Astrocyte of the cerebellum (primary cell): ENCODE data around the gene INPP5D.
"Not testable (repeated sequence)": the region's sequence is repeated elsewhere in the genome, so short reads cannot be mapped to it uniquely, and the experiment has no call there.

Source experiments
- DNase-seq: peaks from one replicate; pipeline ENCODE4 v3.0.0-alpha.2; 2011; ENCODE audit warnings: low read depth
- H3K4me3 ChIP-seq: 2 replicates; pipeline ENCODE4 v1.5.1; 2011; ENCODE audit warnings: mild to moderate bottlenecking, low read depth, low read length, moderate library complexity
- in situ Hi-C: cut with HindIII; loops from 2 replicates; pipeline ENCODE4 v1.10.0; 2017; ENCODE audit warnings: low sequenced_read_pairs
- TF ChIP-seq, protein P1 (sequence below): IDR thresholded peaks from 2 replicates; pipeline ENCODE4 v1.5.1; 2012; ENCODE audit warnings: low read length, low read depth, moderate library complexity, mild to moderate bottlenecking; ENCODE audit errors: missing control alignments

The INPP5D gene

DNA sequence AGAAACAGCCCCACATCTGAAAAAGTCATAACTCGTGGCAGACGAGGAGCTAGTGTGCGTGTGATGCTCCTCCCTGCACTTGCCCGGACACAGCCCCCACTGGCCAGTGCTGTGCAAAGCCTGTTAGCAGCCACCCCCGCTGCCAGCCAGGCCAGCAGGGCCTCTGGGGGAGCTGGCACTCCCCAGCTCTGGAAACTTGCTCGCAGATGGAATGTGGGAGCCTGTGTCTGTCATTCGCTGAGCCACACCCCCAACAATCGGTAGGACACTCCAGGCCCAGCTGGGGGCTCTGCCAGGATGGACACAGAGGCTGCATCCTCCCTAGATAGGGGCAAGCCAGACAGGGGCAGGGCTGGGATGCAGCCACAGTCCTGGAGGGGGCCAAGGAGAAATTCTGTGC, 128.9 kb downstream of the INPP5D start:
- in situ Hi-C loops = loop anchor here (10.0 kb wide), 1 partner anchor 84 kb away; no protein-coding TSS in a partner anchor
- no peak overlapping the region for H3K4me3 ChIP-seq
- DNase-seq = no peak
- TF ChIP-seq, protein P1, sequence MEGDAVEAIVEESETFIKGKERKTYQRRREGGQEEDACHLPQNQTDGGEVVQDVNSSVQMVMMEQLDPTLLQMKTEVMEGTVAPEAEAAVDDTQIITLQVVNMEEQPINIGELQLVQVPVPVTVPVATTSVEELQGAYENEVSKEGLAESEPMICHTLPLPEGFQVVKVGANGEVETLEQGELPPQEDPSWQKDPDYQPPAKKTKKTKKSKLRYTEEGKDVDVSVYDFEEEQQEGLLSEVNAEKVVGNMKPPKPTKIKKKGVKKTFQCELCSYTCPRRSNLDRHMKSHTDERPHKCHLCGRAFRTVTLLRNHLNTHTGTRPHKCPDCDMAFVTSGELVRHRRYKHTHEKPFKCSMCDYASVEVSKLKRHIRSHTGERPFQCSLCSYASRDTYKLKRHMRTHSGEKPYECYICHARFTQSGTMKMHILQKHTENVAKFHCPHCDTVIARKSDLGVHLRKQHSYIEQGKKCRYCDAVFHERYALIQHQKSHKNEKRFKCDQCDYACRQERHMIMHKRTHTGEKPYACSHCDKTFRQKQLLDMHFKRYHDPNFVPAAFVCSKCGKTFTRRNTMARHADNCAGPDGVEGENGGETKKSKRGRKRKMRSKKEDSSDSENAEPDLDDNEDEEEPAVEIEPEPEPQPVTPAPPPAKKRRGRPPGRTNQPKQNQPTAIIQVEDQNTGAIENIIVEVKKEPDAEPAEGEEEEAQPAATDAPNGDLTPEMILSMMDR = no peak

DNA sequence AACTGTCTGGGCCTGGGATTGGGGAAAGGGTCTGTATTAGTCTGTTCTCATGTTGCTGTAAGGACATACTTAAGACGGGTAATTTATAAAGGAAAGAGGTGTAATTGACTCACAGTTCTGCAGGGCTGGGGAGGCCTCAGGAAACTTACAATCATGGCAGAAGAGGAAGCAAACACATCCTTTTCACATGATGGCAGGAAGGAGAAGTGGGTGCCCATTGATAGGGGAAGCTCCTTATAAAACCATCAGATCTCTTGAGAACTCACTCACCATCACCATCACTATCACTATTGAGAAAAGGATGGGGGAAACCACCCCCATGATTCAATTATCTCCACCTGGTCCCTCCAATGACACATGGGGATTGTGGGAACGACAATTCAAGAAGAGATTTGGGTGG, 130.9 kb downstream of the INPP5D start:
- DNase-seq, H3K4me3 ChIP-seq, in situ Hi-C loops: not testable (repeated sequence)

DNA sequence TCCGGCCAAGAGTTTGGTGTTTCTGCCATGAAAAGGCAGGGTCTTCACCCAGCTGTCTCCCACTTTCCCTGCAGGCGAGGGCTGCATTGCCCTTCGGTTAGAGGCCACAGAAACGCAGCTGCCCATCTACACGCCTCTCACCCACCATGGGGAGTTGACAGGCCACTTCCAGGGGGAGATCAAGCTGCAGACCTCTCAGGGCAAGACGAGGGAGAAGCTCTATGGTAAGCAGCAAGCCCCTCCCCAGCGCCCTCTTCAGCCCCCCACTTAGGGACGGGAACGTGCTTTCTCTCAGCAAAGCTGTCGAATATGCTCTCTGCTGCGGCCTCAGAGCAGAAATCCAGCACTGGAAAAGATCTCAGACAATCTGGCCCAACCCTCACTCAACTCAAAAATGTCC, 133.6 kb downstream of the INPP5D start:
- TF ChIP-seq, protein P1 = no peak
- no peak overlapping the region for H3K4me3 ChIP-seq
- no peak for DNase-seq
- in situ Hi-C loops = no loop called here

DNA sequence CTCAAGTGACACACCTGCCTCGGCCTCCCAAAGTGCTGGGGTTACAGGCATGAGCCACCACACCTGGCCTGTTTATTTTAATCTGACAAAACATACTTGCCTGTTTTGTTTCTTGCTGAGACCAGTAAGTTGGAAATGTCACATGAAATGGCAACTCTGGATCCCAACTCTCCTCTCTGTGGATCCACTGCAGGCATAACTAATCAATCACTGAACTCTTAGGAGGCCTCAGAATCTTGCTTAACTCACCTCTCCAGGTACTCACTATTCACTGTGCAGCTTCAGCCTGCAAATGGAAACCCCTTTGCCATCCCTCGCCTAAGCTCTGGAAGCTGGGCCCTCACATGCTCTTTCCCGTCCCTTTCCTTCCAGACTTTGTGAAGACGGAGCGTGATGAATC, 134.9 kb downstream of the INPP5D start:
- DNase-seq = no peak
- no peak overlapping the region for H3K4me3 ChIP-seq
- in situ Hi-C loops = no loop called here
- TF ChIP-seq, protein P1 = no peak

DNA sequence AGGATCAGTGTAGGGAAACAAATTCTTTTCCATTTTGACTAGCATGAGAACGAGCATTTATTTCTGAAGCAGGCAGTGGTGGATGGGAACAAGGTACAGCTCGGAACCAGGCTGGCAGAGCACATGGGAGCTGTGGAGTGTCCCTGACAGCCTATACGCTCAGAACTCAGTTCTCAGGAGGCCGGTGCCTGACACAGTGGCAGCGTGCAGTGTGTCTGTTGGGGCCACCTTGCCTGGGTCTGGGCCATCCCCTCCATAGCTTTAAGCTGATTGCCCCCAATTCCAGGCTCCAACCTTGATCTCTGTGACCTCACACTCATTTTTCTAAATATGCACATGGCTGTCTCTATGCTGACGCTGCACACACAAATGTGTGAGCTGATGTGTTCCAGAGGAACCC, 136.9 kb downstream of the INPP5D start:
- TF ChIP-seq, protein P1 = no peak
- in situ Hi-C loops = no loop called here
- no peak overlapping the region for H3K4me3 ChIP-seq

DNA sequence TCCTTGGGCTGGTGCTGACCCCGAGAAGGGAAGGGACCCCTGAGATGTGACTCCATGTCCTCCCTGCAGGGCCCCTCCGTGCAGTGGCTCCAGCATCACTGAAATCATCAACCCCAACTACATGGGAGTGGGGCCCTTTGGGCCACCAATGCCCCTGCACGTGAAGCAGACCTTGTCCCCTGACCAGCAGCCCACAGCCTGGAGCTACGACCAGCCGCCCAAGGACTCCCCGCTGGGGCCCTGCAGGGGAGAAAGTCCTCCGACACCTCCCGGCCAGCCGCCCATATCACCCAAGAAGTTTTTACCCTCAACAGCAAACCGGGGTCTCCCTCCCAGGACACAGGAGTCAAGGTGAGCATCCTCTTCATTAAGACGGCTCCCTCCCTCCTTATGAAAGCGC, 137.9 kb downstream of the INPP5D start:
- TF ChIP-seq, protein P1 = no peak
- DNase-seq = no peak
- in situ Hi-C loops = no loop called here
- H3K4me3 ChIP-seq = no peak overlapping the region

More for the DNA sequence above, 136.9 kb downstream of the INPP5D start:
- DNase-seq = no peak

DNA sequence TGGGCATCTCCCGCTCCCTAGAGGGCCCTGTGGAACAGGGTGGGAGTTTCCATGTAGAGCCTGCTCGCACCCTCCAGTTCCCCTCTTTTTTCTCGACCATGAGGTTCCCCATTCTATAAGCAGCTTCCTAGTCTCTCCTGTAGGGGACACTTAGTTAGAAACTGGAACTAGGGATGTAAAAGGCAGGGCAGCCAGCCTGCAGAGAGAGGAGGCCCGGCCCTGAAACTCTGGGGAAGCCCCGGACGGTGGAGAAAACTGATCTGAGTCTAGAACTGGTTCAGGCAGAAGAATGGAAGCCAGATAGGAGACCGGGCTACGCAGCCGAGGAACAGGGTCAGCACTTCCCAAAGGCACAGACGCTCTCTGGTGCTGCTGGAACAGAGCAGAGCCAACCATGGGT, 139.7 kb downstream of the INPP5D start:
- in situ Hi-C loops = no loop called here
- TF ChIP-seq, protein P1 = no peak
- no peak overlapping the region for H3K4me3 ChIP-seq
- no peak for DNase-seq

DNA sequence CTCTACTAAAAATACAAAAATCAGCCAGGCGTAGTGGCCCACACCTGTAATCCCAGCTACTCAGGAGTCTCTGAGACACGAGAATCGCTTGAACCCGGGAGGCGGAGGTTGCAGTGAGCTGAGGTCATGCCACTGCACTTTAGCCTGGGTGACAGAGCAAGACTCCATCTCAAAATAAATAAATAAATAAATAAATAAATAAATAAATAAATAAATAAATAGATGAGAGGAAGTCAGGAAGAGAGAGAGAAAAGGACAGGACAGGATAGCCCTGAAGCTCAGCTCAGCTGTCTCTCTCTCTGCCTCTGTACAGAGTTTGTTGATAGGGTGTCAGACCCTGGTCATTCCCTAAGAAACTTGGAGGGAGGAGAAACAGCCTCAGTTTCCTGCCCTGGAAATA, 140.6 kb downstream of the INPP5D start:
- in situ Hi-C loops, DNase-seq, H3K4me3 ChIP-seq: not testable (repeated sequence)
